ENCODE data around the gene MIER1.
A peak's percentile ranks its signal among the peaks of the same experiment; 100 is the strongest.

Gene MIER1

GRCh38 chr1:66920543-66920942, 4.2 kb upstream of the MIER1 start:
- H3K27me3 ChIP-seq (ENCODE audit: insufficient read depth, low read length, poor library complexity, severe bottlenecking), result no peaks in the 10 kb centered on the region
- peaks cover 17% of the 10 kb centered on the region for H3K4me1 ChIP-seq (ENCODE audit: insufficient read depth, low read length, poor library complexity, severe bottlenecking)
- H2AFZ ChIP-seq (ENCODE audit: low read length), result no peak overlapping the region
- no peaks in the 10 kb centered on the region for H3K36me3 ChIP-seq (ENCODE audit: insufficient read depth, low read length)
- no peak overlapping the region for H3K4me3 ChIP-seq (ENCODE audit: low read length, poor library complexity, severe bottlenecking)
- TF ChIP-seq EZH2phosphoT487 (IDR thresholded peaks at IDR 0.05; ENCODE audit: borderline replicate concordance) (no peak), CTCF (conservative IDR thresholded peaks at IDR 0.05; ENCODE audit: low read length) (no peak)
- H4K20me1 ChIP-seq (ENCODE audit: insufficient read depth, low read length, poor library complexity, severe bottlenecking), result no peaks in the 10 kb centered on the region
- peaks cover 11% of the 10 kb centered on the region; the same call in 1 of the 2 replicates for H3K9me3 ChIP-seq (ENCODE audit: insufficient read depth, low read depth, low read length)
- H3K9ac ChIP-seq (ENCODE audit: low read depth, low read length, poor library complexity, severe bottlenecking), result no peak overlapping the region
- no peak overlapping the region for H3K4me2 ChIP-seq (ENCODE audit: low read depth, low read length, poor library complexity, severe bottlenecking)
- H3K79me2 ChIP-seq (ENCODE audit: insufficient read depth, low read length), result peaks cover 20% of the 10 kb centered on the region
- no peaks in the 10 kb centered on the region for H3F3A ChIP-seq (ENCODE audit: low read depth)
- no peaks in the 10 kb centered on the region for H3K9me2 ChIP-seq (replicated peaks; ENCODE audit: low read depth, low read length)

GRCh38 chr1:66925558-66925910, 744 bp downstream of the MIER1 start:
- Histone ChIP-seq H3K79me2 (ENCODE audit: insufficient read depth, low read length) (peaks cover 62% of the 10 kb centered on the region), H3K4me1 (ENCODE audit: insufficient read depth, low read length, poor library complexity, severe bottlenecking) (peaks cover 55% of the 10 kb centered on the region)

GRCh38 chr1:66925944-66926343, 1.2 kb downstream of the MIER1 start:
- Histone ChIP-seq H3K4me2 (ENCODE audit: low read depth, low read length, poor library complexity, severe bottlenecking) (peak overlapping the region; percentile 95), H3K4me1 (ENCODE audit: insufficient read depth, low read length, poor library complexity, severe bottlenecking) (peaks cover 57% of the 10 kb centered on the region), H3K4me3 (ENCODE audit: low read length, poor library complexity, severe bottlenecking) (peak overlapping the region; percentile 88), H3K9me2 (replicated peaks; ENCODE audit: low read depth, low read length) (no peaks in the 10 kb centered on the region), H3K36me3 (ENCODE audit: insufficient read depth, low read length) (no peaks in the 10 kb centered on the region), H3K79me2 (ENCODE audit: insufficient read depth, low read length) (peaks cover 66% of the 10 kb centered on the region), H3F3A (ENCODE audit: low read depth) (peaks cover 19% of the 10 kb centered on the region; the same call in 1 of the 2 replicates), H3K9me3 (ENCODE audit: insufficient read depth, low read depth, low read length) (no peaks in the 10 kb centered on the region), H2AFZ (ENCODE audit: low read length) (no peak overlapping the region), H3K9ac (ENCODE audit: low read depth, low read length, poor library complexity, severe bottlenecking) (peak overlapping the region; percentile 79), H4K20me1 (ENCODE audit: insufficient read depth, low read length, poor library complexity, severe bottlenecking) (peaks cover 40% of the 10 kb centered on the region), H3K27me3 (ENCODE audit: insufficient read depth, low read length, poor library complexity, severe bottlenecking) (no peaks in the 10 kb centered on the region)
- no peak for TF ChIP-seq EZH2phosphoT487 (IDR thresholded peaks at IDR 0.05; ENCODE audit: borderline replicate concordance)
- TF ChIP-seq CTCF (conservative IDR thresholded peaks at IDR 0.05; ENCODE audit: low read length), result no peak

More at GRCh38 chr1:66925558-66925910, 744 bp downstream of the MIER1 start:
- Histone ChIP-seq H3K9ac (ENCODE audit: low read depth, low read length, poor library complexity, severe bottlenecking) (peak overlapping the region; percentile 79), H2AFZ (ENCODE audit: low read length) (peak overlapping the region; percentile 96), H3K9me3 (ENCODE audit: insufficient read depth, low read depth, low read length) (no peaks in the 10 kb centered on the region), H3K27me3 (ENCODE audit: insufficient read depth, low read length, poor library complexity, severe bottlenecking) (no peaks in the 10 kb centered on the region), H3K4me3 (ENCODE audit: low read length, poor library complexity, severe bottlenecking) (peak overlapping the region; percentile 88), H3K4me2 (ENCODE audit: low read depth, low read length, poor library complexity, severe bottlenecking) (peak overlapping the region; percentile 95), H3F3A (ENCODE audit: low read depth) (peaks cover 19% of the 10 kb centered on the region; the same call in 1 of the 2 replicates), H3K36me3 (ENCODE audit: insufficient read depth, low read length) (no peaks in the 10 kb centered on the region), H3K9me2 (replicated peaks; ENCODE audit: low read depth, low read length) (no peaks in the 10 kb centered on the region), H4K20me1 (ENCODE audit: insufficient read depth, low read length, poor library complexity, severe bottlenecking) (peaks cover 36% of the 10 kb centered on the region)
- TF ChIP-seq EZH2phosphoT487 (IDR thresholded peaks at IDR 0.05; ENCODE audit: borderline replicate concordance), result no peak
- no peak; the same call in 1 of the 2 replicates for TF ChIP-seq CTCF (conservative IDR thresholded peaks at IDR 0.05; ENCODE audit: low read length)
